ENCODE measurements around the gene PGAP6. TPM values are rescaled to one million over a fixed set of nuclear protein-coding genes. Genes with fewer than 3 reads are reported as not detected.
A peak's percentile ranks its signal among the peaks of the same experiment; 100 is the strongest.

PGAP6 gene
- total and polyA plus RNA-seq, 2 of the 4 experiments (the other 2 are of a cell fraction): 49.1 to 124 TPM

DNA sequence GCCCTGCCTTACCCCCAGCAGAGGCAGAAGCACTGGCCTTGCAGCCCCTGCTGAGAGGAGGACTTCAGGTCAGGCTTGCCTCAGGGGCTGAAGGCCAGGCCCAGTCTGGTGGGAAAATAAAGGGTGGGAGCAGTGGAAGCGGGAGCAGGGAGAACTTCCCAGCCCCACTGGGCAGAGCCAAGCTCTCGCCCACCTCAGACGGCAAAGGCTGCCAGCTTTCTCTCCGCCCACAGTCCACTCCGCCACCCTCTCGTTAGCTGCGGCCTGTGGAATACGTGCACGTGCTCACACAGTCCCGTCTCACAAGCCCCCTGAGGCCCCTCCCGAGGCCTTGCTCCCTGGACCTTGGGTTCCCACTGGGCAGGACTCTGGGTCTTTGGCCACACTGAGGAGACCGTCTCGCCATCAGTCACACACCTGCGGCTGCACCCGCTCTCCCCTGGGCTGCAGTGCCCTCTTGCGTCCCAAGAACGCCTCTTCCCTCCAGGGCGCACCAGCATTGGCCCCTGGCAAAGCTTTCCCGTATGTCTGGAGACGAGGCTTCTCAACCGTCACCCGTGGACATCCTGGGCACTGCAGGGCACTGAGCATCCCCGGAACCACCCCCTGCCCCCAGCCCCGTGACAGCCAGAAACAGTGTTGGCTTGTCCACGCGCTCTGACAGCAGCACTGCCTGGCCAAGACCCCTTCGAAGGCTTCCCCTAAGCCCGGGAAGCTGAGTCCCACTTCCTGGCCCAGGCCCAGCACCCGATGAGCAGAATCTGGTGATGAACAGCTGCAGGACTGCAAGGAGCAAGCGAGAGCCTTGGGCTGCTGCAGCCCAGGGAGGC lies 19.7 kb downstream of the PGAP6 start:
- TF ChIP-seq CHD1 (IDR thresholded peaks at IDR 0.05; ENCODE audit: low read depth, low read length): no peak
- no peak for TF ChIP-seq RCOR1 (IDR thresholded peaks at IDR 0.05; ENCODE audit: insufficient replicate concordance, low read length)
- TF ChIP-seq BHLHE40 (IDR thresholded peaks at IDR 0.05; ENCODE audit: low read depth, low read length): no peak
- TF ChIP-seq NFE2L2 (IDR thresholded peaks at IDR 0.05; ENCODE audit: low read depth, low read length): no peak
- peak; percentile 32; the same call in 1 of the 2 replicates for TF ChIP-seq MAZ (IDR thresholded peaks at IDR 0.05; ENCODE audit: borderline replicate concordance, low read depth, low read length)
- TF ChIP-seq, protein P1, sequence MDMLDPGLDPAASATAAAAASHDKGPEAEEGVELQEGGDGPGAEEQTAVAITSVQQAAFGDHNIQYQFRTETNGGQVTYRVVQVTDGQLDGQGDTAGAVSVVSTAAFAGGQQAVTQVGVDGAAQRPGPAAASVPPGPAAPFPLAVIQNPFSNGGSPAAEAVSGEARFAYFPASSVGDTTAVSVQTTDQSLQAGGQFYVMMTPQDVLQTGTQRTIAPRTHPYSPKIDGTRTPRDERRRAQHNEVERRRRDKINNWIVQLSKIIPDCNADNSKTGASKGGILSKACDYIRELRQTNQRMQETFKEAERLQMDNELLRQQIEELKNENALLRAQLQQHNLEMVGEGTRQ (IDR thresholded peaks at IDR 0.05; ENCODE audit: low read depth, low read length): no peak
- no peak for TF ChIP-seq POLR2A (IDR thresholded peaks at IDR 0.05; ENCODE audit: low read depth, low read length)
- TF ChIP-seq, protein P2, sequence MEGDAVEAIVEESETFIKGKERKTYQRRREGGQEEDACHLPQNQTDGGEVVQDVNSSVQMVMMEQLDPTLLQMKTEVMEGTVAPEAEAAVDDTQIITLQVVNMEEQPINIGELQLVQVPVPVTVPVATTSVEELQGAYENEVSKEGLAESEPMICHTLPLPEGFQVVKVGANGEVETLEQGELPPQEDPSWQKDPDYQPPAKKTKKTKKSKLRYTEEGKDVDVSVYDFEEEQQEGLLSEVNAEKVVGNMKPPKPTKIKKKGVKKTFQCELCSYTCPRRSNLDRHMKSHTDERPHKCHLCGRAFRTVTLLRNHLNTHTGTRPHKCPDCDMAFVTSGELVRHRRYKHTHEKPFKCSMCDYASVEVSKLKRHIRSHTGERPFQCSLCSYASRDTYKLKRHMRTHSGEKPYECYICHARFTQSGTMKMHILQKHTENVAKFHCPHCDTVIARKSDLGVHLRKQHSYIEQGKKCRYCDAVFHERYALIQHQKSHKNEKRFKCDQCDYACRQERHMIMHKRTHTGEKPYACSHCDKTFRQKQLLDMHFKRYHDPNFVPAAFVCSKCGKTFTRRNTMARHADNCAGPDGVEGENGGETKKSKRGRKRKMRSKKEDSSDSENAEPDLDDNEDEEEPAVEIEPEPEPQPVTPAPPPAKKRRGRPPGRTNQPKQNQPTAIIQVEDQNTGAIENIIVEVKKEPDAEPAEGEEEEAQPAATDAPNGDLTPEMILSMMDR (conservative IDR thresholded peaks at IDR 0.05; ENCODE audit: low read depth, low read length): peak; percentile 77
- no peak for TF ChIP-seq FOS (IDR thresholded peaks at IDR 0.05; ENCODE audit: low read depth, low read length)
- TF ChIP-seq SMC3 (IDR thresholded peaks at IDR 0.05; ENCODE audit: low read depth, low read length): peak; percentile 49
- TF ChIP-seq MAFK (IDR thresholded peaks at IDR 0.05; ENCODE audit: low read depth, low read length): no peak
- no peak for TF ChIP-seq CEBPB (IDR thresholded peaks at IDR 0.05; ENCODE audit: low read depth, low read length)
- TF ChIP-seq RAD21 (IDR thresholded peaks at IDR 0.05; ENCODE audit: low read length): peak; percentile 89
- no peak for TF ChIP-seq RFX5 (IDR thresholded peaks at IDR 0.05; ENCODE audit: low read depth, low read length)
- TF ChIP-seq, protein P3, sequence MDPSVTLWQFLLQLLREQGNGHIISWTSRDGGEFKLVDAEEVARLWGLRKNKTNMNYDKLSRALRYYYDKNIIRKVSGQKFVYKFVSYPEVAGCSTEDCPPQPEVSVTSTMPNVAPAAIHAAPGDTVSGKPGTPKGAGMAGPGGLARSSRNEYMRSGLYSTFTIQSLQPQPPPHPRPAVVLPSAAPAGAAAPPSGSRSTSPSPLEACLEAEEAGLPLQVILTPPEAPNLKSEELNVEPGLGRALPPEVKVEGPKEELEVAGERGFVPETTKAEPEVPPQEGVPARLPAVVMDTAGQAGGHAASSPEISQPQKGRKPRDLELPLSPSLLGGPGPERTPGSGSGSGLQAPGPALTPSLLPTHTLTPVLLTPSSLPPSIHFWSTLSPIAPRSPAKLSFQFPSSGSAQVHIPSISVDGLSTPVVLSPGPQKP (IDR thresholded peaks at IDR 0.05; ENCODE audit: borderline replicate concordance, low read depth, low read length): no peak
- Histone ChIP-seq H2BK120ac (ENCODE audit: low read depth, low read length) (no peak overlapping the region), H3K27me3 (ENCODE audit: control insufficient read depth, insufficient read depth, low read length) (no peaks in the 10 kb centered on the region), H3K23ac (ENCODE audit: low read depth, low read length) (no peak overlapping the region), H4K8ac (ENCODE audit: low read depth in 2 of 2, low read length in 2 of 2) (no peak overlapping the region), H2BK15ac (ENCODE audit: low read depth, low read length) (no peak overlapping the region), H3K36me3 (ENCODE audit: control insufficient read depth, insufficient read depth, low read length) (peaks cover 8% of the 10 kb centered on the region), H3K4ac (ENCODE audit: low read depth, low read length) (no peak overlapping the region), H3K27ac (ENCODE audit: insufficient read depth, low read length) (no peak overlapping the region), H3K9me1 (ENCODE audit: insufficient read depth, low read length) (no peaks in the 10 kb centered on the region), H2AK9ac (replicated peaks; ENCODE audit: low read depth, low read length, poor library complexity) (peak overlapping the region; percentile 68), H3K9me3 (ENCODE audit: control insufficient read depth, insufficient read depth, low read length) (no peaks in the 10 kb centered on the region), H3K79me1 (ENCODE audit: low read depth in 1 of 2, low read length in 2 of 2) (no peaks in the 10 kb centered on the region), H4K20me1 (ENCODE audit: insufficient read depth, low read length) (no peaks in the 10 kb centered on the region), H2AK5ac (ENCODE audit: low read depth, low read length) (no peak overlapping the region), H4K5ac (ENCODE audit: low read depth, low read length) (no peak overlapping the region), H4K91ac (ENCODE audit: insufficient read depth, low read depth, low read length) (no peak overlapping the region), H3K4me1 (ENCODE audit: control insufficient read depth, insufficient read depth, low read length) (no peaks in the 10 kb centered on the region), H3K56ac (ENCODE audit: extremely low read depth, insufficient read depth, low read length) (no peak overlapping the region), H2BK5ac (ENCODE audit: low read depth, low read length, poor library complexity, severe bottlenecking) (no peak overlapping the region), H3K14ac (replicated peaks; ENCODE audit: low read depth, low read length) (no peak overlapping the region), H3K9ac (ENCODE audit: low read depth, low read length) (no peak overlapping the region), H2BK20ac (ENCODE audit: low read depth, low read length) (no peak overlapping the region), H2AFZ (replicated peaks; ENCODE audit: low read length, poor library complexity) (peak overlapping the region; percentile 79), H3K18ac (ENCODE audit: low read depth, low read length) (no peak overlapping the region), H3K4me2 (ENCODE audit: low read depth, low read length) (no peak overlapping the region), H3K4me3 (ENCODE audit: insufficient read depth, low read depth, low read length) (no peak overlapping the region)
- no TSS peak for BruUV-seq (replicated peaks)
- intact Hi-C loops (cut with micrococcal nuclease): no loop called here
- dilution Hi-C loops (cut with HindIII; ENCODE audit: low sequenced_read_pairs, unreplicated experiment): no loop called here
- ChIA-PET CTCF (interaction anchor here (0.5 to 2.2 kb wide), 10 partner anchors 9 to 265 kb away, joined by 3 to 10 read pairs (median 4); partner anchors contain the start of genes DECR2 and MRPL28), POLR2A (ENCODE audit: unreplicated experiment) (no interaction called here)
- WGBS, 2 experiments (ENCODE audit: extremely low coverage in 2 of 2, insufficient read length in 1 of 2): 34% methylated on average over 21 of the region's 30 CpGs; no CpG with 5 or more reads in 1 of the 2 experiments
- DNase-seq (peak; percentile 61), ATAC-seq (ENCODE audit: low read depth) (peak; percentile 84)
- in situ Hi-C loops (cut with MboI; ENCODE audit: low sequenced_read_pairs): no loop called here
